SKM-1 treated with dmso at 0.1 percent for 144 hours (cell line): ENCODE results near the gene ANKRD16.
"Not testable (repeated sequence)": the region's sequence is repeated elsewhere in the genome, so short reads cannot be mapped to it uniquely, and the experiment has no call there.

Experiments
- DNase-seq: peaks from one replicate; lab custom pipeline; 2025; ENCODE audit not compliant: unreplicated experiment; lab: John Stamatoyannopoulos, UW

The ANKRD16 gene

DNA sequence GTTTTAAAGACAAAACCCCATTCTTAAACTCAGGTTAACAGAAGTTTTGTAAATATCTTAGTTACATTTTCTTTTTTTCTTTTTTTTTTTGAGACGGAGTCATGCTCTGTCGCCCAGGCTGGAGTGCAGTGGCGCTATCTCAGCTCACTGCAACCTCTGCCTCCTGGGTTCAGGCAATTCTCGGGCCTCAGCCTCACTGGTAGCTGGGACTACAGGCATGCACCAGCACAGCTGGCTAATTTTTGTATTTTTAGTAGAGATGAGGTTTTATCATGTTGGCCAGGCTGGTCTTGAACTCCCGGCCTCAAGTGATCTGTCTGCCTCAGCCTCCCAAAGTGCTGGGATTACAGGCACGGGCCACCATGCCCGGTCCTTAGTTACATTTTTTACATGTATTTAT lies 12.7 kb downstream of the ANKRD16 start:
- not testable (repeated sequence) for DNase-seq

DNA sequence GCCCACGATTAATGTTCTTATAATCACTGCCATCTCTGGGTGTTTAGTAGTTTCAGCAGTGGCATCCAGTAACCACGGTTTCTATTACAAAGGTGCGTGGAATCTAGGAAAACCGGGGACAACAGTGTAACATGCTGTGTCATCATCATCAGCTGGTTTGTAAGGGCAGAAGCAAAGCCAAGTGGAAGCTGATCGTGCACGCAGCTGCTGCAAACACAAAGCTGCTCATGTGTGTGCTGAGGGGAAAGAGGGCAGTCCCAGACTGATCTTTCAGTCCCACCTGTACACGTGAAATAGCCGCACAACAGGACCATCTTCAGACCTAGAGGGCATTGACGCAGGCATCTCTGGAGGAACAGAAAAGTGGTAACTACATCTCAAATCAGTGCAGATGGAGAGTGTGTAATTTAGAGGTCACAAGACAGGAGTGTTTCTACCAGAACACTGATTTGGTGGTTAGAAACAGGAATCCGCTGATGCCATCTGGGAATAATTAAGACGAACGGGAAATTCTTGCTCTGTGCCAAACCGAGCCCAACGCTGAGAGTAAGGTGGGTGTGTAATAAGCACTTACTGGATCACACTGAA lies 13.4 kb downstream of the ANKRD16 start:
- DNase-seq = no peak

DNA sequence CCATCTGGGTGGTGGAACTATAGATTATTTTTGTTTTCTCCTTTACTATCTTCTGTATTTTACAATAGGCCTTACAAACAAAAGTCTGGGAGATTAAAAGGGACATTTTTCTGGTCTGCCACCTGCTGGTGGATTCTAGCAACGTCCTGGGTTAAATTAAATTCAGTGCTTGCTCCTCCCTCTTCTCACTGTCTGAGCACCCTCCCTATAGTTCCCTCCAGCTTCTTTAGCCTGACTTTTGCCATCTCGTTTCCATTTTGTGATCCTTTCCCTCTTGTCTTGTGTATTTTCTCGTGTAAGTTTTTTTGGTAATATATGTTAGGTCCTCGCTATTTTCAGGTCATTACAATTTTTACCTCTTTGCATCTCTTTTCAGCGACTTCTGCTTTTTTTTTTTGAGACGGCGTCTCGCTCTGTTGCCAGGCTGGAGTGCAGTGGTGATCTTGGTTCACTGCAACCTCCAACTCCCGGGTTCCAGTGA lies 16.1 kb downstream of the ANKRD16 start:
- DNase-seq = peak; percentile 43

- DNase-seq = no peak
These were observed 18.1 kb downstream of the ANKRD16 start for GRCh38 chr10:5871596-5871995.

DNA sequence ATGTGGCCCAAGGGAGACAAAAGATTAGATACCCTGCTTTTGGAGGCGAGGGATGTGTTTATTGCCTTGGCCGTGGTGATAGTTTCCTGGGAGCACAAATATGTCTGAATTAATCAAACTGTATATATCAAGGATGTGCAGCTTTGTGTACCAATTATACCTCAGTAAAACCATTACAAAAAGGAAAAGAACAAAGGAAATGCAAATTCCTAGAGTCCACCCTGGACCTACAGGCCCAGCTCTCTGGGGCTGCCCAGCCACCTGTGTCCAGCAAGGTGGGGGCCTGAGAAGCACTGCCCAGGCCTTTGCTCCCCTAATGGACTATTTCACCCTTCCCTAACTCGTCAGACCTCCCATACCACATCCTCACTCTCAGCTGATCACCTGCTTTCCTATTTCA lies 20.5 kb downstream of the ANKRD16 start:
- DNase-seq = no peak

DNA sequence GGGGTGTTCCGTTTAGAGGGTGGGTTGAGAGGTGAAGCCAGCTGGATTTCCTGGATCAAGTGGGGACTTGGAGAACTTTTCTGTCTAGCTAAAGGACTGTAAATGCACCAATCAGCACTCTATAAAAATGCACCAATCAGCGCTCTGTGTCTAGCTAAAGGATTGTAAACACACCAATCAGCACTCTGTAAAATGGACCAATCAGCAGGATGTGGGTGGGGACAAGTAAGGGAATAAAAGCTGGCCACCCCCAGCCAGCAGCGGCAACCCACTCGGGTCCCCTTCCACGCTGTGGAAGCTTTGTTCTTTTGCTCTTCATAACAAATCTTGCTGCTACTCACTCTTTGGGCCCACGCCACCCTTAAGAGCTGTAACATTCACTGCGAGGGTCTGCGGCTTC lies 21.3 kb downstream of the ANKRD16 start:
- DNase-seq = not testable (repeated sequence)

DNA sequence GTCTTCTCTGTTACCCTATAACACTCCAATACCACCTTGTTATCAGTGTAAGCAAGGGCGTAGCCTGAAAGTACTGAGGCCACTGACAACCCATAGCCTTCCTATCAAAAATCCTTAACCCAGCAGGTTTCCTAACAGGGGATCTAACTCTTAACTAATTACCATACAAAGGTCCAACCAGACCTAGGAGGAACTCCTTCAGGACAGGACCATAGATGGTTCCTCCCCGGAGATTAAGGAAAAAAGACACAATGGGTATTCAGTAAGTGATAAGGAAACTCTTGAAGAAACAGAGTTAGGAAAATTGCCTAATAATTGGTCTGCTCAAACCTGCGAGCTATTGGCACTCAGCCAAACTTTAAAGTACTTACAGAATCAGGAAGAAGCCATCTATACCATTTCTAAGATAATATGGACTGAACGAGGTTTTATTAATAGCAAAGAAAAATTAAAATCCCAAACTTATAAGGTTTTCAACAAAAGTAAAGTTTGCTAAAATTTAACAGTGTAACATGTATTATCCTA lies 22.5 kb downstream of the ANKRD16 start:
- DNase-seq = not testable (repeated sequence)

DNA sequence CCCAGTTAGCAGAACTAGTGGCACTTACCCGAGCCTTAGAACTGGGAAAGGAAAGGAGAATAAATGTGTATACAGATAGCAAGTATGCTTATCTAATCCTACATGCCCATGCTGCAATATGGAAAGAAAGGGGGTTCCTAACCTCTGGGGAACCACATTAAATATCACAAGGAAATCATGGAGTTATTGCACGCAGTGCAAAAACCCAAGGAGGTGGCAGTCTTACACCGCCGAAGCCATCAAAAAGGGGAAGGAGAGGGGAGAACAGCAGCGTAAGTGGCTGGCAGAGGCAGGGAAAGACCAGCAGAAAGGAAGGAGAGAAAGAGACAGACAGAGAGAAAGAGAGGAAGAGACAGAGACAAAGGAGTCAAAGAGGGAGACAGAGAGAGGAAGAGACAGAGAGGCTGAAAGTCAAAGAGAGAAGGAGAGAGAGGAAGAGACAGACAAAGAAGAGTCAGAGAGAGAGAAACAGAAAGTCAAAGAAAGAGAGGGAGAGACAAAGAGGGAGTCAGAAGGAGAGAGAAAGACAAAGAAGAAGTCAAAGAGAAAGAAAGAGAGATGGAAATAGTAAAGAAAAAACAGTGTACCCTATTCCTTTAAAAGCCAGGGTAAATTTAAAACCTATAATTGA lies 23.1 kb downstream of the ANKRD16 start:
- DNase-seq = not testable (repeated sequence)

DNA sequence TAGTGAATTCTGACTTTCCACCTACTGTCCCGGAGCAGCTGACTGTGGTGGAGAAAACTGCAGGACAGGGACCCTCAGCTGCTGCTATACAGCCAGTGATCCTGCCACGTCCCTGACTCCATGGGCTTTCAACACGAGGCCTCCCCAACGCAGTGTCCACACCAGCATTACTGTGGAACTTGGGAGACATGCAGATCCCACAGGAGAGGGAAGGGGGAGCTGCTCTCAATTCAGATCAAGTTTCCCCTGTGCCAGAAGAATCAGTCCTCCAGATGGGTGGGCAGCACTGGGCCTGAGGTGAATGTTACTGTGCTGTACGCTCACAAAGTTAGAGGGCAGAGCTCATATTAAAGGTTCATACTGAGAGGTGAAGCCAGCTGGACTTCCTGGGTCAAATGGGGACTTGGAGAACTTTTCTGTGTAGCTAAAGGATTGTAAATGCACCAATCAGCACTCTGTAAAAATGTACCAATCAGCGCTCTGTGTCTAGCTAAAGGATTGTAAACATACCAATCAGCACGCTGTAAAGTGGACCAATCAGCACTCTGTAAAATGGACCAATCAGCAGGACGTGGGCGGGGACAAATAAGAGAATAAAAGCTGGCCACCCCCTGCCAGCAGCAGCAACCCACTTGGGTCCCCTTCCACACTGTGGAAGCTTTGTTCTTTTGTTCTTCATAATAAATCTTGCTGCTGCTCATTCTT lies 26.6 kb downstream of the ANKRD16 start:
- DNase-seq = not testable (repeated sequence)

GRCh38 chr10:5862360-5862961 lies 27.2 kb downstream of the ANKRD16 start:
- no peak for DNase-seq

- DNase-seq = no peak
These were observed 29.6 kb downstream of the ANKRD16 start for GRCh38 chr10:5860066-5860465.

GRCh38 chr10:5858811-5859210 lies 30.9 kb downstream of the ANKRD16 start:
- DNase-seq = no peak

DNA sequence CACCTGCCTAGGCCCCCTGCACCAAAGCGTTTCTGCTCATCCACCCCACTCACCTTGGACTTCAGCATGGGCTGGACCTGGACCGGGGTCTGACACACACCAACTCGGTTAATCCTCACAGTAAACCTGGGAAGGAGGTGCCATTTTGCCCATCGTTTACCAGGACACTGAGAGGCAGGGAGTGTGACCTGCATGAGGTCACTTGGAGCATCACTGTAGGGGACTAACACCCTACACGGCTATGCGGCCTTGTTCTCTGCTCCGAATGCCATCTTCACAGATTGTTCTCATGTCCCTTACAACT lies 33.0 kb downstream of the ANKRD16 start:
- DNase-seq = no peak

DNA sequence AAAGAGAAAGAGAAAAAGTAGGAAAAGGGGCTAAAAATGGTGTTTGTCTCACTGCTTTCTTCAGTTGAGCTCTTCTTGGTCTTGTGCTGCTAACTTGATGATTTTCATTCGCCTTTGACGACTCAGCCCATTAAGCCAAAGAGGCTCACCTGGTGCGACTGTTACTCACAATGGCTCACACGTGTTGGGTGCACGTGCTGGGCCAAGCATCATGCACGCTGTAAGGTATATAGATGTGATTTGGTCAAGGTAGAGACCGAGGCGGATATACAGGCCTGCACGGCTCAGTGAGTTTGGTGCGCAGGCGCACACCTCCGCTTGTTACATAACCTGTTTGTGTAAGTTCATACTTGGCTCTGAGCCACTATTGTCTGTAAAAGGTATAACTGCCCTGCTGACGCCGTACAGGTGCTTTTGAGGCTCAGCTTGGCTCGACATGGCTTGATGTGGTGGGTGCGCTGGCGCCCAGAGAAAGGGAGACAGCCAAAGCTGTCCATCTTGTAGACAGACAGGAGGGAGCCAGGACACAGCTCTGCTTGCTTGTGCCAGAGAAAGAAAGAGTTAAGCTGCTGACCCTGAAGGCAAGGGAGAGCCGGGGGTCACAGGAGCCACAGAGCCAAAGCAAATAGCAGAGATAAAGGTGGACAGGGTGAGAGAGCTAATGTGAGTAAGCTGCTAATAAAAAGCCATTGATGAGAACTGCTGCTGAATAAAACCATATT lies 33.6 kb downstream of the ANKRD16 start:
- DNase-seq = no peak

DNA sequence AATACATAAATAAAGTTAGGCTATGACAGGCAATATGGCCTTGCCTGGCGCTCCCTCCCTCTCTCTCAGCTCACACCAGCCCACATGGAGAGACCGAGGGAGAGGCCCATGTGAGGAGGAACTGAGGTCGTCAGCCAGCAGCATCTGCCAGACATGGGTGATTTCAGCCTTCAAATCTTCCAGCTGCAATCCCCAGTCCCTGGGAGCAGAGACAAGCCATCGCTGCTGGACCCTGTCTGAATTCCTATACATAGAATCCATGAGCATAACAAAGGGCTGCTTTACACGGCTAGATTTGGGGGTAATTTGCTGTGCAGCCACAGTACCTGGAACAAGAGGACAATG lies 35.6 kb downstream of the ANKRD16 start:
- DNase-seq = no peak

DNA sequence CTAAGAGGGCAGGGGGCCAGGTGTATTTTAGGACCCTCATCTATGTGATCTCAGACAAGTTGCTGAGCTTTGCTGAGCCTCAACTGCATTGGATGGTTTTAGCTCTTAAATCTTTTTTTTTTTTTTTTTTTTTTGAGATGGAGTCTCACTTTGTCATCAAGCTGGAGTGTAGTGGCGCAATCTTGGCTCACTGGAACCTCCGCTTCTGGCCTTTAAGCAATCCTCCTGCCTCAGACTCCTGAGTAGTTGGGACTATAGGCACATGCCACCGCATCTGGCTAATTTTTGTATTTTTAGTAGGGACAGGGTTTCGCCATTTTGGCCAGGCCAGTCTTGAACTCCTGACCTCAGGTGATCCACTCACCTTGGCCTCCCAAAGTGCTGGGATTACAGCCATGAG lies 43.0 kb downstream of the ANKRD16 start:
- DNase-seq = not testable (repeated sequence)

- DNase-seq = no peak
These were observed 45.2 kb downstream of the ANKRD16 start for GRCh38 chr10:5844345-5845055.

DNA sequence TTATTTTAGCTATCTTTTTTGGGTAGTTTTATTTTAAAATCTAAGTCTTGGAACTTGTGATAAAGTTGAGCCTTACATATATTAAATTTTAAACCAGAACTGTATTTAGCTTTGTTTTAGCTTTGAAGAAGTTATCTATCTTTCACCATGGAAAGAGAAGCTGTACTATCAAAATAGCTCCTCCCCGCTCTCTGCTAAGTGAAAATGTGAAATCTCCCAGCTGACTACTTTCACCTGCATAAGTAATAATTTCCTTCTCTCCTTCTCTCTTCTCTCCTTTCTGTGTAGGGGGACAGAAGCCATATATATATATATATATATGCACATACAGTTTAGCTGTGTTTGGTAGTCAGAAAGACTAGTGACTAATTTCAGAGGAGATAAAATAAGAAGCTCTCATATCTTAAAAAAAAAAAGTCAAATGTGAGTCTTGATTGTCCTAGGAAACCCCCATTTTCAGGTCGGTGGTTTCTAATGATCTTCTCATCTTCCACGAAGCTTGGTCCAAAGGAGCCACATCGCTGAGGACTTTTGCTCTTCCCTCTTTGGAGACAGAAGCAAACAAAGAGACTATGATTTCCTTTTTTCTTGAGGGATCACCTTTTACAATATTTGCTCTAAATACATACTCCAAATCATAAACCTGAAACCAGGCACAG lies 45.9 kb downstream of the ANKRD16 start:
- DNase-seq = no peak

GRCh38 chr10:5841965-5842364 lies 47.7 kb downstream of the ANKRD16 start:
- DNase-seq = no peak
